GM18499 (cell line): ENCODE results near the gene TIAM2.
"Not testable (repeated sequence)": the region's sequence is repeated elsewhere in the genome, so short reads cannot be mapped to it uniquely, and the experiment has no call there.

Experiments
- ATAC-seq: cut with Tn5 transposase; IDR thresholded peaks from one replicate; pipeline ENCODE4 v1.9.1; 2021; ENCODE audit warnings: moderate number of reproducible peaks; ENCODE audit not compliant: insufficient read depth, unreplicated experiment

TIAM2 gene

DNA sequence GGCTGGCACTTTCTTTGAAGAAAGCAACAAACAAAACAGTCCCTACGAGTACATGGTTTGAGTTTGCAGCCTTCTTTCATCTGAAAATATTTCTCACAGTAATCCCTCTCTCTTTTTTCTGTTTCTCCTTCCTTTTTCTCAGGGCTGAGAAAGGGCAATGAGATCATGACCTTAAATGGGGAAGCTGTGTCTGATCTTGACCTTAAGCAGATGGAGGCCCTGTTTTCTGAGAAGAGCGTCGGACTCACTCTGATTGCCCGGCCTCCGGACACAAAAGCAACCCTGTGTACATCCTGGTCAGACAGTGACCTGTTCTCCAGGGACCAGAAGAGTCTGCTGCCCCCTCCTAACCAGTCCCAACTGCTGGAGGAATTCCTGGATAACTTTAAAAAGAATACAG, 188.0 kb downstream of the TIAM2 start:
- ATAC-seq = no peak

DNA sequence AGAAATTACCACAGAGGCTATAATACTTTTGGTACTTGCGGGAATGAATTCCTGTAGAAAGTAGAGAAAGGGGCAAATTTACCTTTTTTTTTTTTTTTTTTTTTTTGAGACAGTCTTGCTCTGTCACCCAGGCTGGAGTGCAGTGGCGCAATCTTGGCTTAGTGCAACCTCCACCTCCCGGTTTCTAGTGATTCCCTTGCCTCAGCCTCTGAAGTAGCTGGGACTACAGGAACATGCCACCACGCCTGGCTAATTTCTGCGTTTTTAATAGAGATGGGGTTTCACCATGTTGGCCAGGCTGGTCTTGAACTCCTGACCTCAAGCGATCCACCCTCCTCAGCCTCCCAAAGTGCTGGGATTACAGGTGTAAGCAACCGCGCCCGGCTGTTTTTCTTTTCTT, 189.9 kb downstream of the TIAM2 start:
- not testable (repeated sequence) for ATAC-seq

DNA sequence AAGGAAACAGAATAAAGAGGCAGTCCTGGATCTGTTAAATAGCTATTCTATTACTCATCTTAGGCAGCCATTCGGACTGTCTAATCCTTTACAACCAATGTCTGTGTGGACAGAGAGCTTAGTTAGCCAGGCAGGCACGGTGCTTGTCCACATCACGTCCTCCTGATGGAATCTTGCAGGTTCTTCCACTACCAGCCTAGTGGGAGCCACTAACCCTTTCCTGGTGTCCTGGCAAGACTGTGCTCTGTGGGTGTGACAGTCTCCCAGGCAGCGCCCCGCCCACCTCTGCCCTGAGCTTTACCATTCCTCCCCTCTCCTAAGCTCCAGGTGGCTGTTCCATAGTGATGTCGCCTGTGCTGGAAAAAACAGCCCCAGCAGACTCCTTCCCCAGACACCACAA, 190.4 kb downstream of the TIAM2 start:
- ATAC-seq = no peak

GRCh38 chr6:155186052-155186658, 191.0 kb downstream of the TIAM2 start:
- ATAC-seq = no peak

DNA sequence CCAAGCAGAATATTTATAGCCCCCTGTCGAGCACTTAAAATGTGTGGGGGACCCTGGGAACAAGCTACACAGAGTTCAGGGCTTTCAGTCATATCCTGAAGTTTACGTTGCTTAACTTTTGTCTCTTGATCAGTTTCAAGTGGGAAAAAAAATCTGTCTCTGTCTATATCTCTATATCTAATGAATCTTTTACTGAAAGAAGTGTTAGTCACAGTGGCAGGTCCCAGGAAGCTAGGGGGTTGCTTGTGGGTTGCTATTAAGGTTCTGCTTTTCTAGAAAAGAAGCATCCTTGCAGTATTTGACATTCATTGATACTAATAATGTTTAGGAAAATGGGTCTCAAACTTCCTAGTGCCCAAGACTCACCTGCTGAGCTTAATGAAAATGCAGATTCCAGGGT, 192.0 kb downstream of the TIAM2 start:
- no peak for ATAC-seq

DNA sequence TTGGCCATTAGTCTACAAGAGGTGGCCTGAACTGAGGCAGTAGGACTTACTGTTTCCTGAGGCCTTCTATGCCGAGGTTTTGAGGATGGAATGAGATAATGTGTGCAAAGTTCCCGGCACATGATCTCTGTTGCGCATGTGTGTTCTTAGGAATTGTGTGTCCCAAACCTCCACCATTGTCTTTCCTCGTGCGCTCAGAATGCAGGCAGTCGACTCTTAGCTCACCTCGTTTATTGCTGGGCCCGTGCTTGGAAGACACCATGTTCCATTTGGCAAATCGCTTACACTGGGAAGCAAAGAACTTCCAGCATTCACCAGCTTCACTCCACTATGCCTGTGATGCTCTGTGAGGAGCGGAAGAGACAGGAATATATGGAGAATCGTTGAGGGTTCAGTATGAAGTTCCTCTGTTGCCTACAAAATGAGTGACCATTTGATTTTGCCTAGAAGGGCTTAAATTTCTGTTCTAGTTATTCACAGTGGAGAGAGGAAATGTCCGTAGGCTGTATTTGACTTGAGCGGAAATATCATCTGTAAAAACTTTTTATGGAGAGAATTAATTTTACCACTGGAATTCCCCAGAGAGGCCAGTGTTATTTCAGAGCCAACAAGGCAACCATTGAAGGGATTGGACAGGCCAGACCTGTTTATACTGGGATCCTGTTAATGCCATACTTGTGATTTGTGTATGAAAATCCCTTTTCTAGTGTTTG, 193.0 kb downstream of the TIAM2 start:
- ATAC-seq = no peak

DNA sequence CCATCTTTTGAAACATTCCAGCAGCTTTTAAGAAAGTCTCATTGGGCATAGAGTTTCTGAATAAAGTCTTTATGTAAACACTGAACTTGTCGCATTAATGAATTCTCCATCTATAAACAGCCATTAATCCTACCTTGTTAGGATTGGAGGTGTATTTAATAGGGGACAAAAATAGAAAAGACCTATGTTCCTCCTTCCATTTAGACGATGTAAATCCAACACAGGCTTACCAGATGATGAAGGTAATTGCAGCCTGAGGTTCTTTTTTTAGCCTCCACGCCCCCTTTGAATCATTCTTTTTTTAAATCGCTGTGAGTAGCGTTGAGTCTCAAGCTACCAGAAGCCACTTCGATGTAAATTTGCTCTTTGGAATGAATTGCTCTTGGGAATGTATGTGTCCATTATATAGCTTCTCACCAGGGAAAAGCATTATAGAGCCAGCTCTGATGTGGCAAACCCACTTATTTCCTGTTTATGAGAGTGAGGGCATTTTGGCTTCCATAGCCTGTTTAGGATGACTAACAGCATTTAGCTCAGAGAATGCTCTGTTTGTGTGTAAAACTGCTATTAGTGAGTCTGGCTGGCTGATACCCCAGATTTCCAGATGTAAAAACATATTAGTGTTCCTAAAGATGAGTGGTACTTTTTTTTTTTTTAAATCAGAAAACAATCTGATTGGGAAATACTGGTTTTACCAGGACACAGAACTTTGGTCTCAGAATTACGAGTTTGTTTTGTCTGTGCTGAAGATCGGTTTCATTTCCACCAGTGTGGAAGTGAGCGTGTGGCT, 193.8 kb downstream of the TIAM2 start:
- no peak for ATAC-seq

DNA sequence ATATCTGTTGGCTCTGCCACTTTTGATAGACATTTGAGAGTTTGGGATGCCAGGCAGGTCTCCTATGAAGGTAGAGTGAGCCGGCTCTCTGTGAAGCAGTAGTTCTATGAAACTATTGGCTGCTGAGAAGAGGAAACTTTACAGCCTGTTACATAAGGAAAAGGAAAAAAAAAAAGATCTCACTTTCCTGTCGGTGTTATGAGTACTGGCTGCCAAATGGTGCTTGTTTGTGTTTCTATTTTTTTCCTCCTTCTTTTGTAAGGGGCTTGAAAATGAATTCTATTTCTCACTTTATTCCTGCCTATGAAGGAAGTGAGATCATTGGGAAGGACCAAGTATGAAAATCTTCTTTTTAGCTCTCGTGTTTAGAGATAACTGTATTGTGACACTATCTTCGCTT, 195.6 kb downstream of the TIAM2 start:
- ATAC-seq = no peak

- ATAC-seq = no peak
These were observed 198.4 kb downstream of the TIAM2 start for GRCh38 chr6:155193526-155193925.

- no peak for ATAC-seq
These were observed 199.3 kb downstream of the TIAM2 start for GRCh38 chr6:155194399-155194798.

DNA sequence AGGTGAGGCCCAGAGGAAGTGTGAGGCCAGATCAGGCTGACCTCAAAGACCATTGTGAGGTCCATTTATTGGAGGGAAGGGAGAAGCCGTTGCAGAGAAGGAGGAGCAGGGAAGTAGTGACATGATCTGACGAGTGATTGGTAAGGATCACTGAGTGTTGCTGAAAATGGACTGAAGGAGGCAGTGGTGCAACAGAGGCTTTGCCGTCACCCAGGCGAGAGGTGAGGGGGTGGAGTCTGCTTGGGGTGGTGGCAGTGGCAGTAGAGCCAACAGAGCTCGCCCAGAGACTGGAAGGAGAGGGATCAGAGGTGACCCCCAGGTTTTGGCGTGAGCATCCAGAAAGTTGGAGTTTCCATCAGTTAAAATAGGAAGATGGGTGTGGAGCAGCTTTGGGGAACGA, 200.8 kb downstream of the TIAM2 start:
- no peak for ATAC-seq

GRCh38 chr6:155196911-155197310, 201.8 kb downstream of the TIAM2 start:
- ATAC-seq = no peak

- no peak for ATAC-seq
These were observed 202.8 kb downstream of the TIAM2 start for GRCh38 chr6:155197932-155198331.

DNA sequence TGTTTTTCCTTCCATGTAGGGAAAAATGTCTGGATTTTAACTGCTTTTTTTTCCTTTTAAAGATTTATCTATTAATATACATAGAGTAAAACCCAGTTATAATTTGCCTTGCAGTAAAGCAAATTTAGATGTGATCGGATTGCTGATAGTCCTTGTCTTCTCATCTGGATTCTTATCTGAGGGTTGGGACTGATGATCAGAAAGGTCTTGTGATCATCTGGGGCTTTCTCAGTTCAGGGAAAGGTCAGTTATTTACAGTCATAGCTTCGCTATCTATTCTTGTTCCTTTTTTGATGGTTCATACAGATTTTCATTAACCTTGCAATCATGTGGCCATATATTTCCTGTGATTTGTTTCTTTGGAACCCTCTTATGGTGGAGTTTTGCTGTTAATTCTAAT, 204.9 kb downstream of the TIAM2 start:
- peak; percentile 70 for ATAC-seq

GRCh38 chr6:155201461-155202226, 206.5 kb downstream of the TIAM2 start:
- no peak for ATAC-seq

DNA sequence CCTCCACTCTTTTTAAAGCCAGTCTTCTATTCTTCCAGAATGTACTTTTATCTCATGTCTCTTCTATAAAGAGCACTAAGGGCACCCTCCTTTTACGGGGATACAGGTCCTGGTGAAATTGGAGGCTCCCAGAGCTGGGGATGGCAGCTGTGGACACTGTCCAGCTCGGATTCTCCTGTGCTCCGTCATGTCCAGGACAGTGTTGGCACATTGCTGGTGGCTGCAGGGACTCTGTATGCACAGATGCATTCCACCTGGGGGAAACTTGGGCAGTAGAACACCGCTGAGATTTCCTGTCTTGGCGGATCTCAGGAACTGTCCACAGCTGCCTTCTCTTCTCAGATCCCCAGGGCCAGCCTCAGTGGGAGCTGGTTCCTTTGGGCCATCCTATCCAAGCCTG, 212.1 kb downstream of the TIAM2 start:
- ATAC-seq = no peak

- no peak for ATAC-seq
These were observed 217.0 kb downstream of the TIAM2 start for GRCh38 chr6:155212106-155212505.

- ATAC-seq = no peak
These were observed 217.7 kb downstream of the TIAM2 start for GRCh38 chr6:155212616-155213380.

DNA sequence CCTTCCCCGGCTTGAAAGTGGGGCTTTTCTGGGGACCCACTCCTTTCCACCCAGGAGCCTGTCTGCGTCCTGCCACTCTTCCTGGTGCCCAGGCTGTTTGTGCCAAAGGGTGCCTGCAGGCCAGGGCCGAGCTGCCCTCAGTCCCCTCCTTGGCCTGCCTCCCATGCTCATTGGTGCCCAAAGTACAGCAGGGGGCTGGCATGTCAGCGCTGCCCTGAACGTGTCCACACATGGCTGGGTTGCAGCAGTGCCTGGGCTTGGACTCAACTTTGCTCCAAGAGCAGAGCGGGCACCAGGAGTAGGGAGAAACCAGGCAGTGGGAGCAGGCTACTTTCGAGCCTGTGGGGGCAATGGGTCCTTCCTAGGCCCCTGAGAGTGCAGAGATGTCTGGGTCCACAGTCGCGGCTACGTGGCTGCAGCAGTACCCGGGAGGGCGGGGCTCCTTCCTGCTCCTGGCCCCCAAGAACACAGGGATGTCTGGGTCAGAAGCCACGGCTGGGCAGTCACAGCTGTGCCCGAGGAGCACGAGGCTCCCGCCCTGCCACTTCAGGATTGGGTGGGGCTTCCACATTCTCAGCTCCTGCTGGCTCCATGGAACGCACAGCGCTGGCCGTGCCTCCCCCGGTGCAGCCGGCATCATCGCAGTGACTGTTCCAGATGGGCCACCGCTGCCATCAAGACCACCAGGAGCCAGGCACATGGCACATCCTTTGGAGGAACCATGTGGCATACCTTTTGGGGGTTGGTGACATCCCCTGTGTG, 218.7 kb downstream of the TIAM2 start:
- ATAC-seq = no peak
